Measurements from ENCODE around the gene FOXI3.
"Not testable (repeated sequence)": the region's sequence is repeated elsewhere in the genome, so short reads cannot be mapped to it uniquely, and the experiment has no call there.

The FOXI3 gene

GRCh38 chr2:88437010-88437409 lies 15.5 kb downstream of the FOXI3 start:
- no peak for DNase-seq

GRCh38 chr2:88429929-88430328 lies 22.6 kb downstream of the FOXI3 start:
- no peak for DNase-seq

GRCh38 chr2:88423733-88424132 lies 28.8 kb downstream of the FOXI3 start:
- no peak for DNase-seq

- not testable (repeated sequence) for DNase-seq
Measured at GRCh38 chr2:88419051-88419450, 33.4 kb downstream of the FOXI3 start.

- no peak for DNase-seq
Measured at GRCh38 chr2:88416016-88416663, 36.4 kb downstream of the FOXI3 start.

- DNase-seq = not testable (repeated sequence)
Measured at GRCh38 chr2:88408870-88409269, 43.6 kb downstream of the FOXI3 start.

- DNase-seq = no peak
Measured at GRCh38 chr2:88400037-88400767, 52.3 kb downstream of the FOXI3 start.

- DNase-seq = no peak
Measured at GRCh38 chr2:88398180-88398579, 54.3 kb downstream of the FOXI3 start.

Data from suppressor macrophage treated with lipopolysaccharide for 1 hour (primary cell).